IPS-NIHi11 (cell line): ENCODE measurements around the gene BRPF1.

Experiments
- DNase-seq: peaks from one replicate; pipeline ENCODE4 v3.0.0; 2012; ENCODE audit warnings: mixed read lengths, low spot score

The BRPF1 gene, protein sequence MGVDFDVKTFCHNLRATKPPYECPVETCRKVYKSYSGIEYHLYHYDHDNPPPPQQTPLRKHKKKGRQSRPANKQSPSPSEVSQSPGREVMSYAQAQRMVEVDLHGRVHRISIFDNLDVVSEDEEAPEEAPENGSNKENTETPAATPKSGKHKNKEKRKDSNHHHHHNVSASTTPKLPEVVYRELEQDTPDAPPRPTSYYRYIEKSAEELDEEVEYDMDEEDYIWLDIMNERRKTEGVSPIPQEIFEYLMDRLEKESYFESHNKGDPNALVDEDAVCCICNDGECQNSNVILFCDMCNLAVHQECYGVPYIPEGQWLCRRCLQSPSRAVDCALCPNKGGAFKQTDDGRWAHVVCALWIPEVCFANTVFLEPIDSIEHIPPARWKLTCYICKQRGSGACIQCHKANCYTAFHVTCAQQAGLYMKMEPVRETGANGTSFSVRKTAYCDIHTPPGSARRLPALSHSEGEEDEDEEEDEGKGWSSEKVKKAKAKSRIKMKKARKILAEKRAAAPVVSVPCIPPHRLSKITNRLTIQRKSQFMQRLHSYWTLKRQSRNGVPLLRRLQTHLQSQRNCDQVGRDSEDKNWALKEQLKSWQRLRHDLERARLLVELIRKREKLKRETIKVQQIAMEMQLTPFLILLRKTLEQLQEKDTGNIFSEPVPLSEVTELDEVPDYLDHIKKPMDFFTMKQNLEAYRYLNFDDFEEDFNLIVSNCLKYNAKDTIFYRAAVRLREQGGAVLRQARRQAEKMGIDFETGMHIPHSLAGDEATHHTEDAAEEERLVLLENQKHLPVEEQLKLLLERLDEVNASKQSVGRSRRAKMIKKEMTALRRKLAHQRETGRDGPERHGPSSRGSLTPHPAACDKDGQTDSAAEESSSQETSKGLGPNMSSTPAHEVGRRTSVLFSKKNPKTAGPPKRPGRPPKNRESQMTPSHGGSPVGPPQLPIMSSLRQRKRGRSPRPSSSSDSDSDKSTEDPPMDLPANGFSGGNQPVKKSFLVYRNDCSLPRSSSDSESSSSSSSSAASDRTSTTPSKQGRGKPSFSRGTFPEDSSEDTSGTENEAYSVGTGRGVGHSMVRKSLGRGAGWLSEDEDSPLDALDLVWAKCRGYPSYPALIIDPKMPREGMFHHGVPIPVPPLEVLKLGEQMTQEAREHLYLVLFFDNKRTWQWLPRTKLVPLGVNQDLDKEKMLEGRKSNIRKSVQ (N-terminal part only)

GRCh38 chr3:9731206-9732079 lies at the start of gene BRPF1:
Gene BRPF1, plus strand, starts transcription at chr3:9731735. Its CDS starts 2,406 bp downstream, at chr3:9734141.
- peak; percentile 99 for DNase-seq

- no peak for DNase-seq
Observed at GRCh38 chr3:9682096-9682495, 49.4 kb upstream of the BRPF1 start.

- DNase-seq, result no peak
Observed at GRCh38 chr3:9683426-9683825, 48.1 kb upstream of the BRPF1 start.

- no peak for DNase-seq
Observed at GRCh38 chr3:9685216-9686049, 46.1 kb upstream of the BRPF1 start.

DNA sequence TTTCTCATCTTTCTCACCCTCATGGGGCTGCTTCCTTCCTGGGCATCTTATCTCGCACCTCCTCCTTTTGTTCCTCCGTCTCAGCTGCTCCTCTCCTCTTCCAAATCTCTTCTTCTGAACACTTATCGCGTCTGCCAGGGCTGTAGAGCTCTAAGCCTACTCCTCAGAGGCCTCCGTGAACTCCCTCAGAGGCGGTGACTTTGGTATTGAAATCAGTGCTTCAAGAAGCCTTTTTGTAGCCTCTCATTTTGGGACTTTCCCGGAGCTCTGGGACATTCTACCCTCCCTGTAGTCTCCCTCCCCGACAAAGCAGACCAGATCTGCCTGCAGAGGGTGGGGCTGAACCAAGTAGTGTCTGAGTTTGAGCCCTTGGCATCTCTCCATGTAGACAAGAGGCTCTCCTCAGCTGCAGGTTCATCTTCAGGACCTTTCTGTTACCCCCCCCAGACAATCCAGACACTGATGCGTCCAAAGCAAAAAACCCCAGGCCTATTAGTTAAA lies 45.4 kb upstream of the BRPF1 start:
- no peak for DNase-seq

- DNase-seq, result no peak
Observed at GRCh38 chr3:9686703-9687102, 44.8 kb upstream of the BRPF1 start.

DNA sequence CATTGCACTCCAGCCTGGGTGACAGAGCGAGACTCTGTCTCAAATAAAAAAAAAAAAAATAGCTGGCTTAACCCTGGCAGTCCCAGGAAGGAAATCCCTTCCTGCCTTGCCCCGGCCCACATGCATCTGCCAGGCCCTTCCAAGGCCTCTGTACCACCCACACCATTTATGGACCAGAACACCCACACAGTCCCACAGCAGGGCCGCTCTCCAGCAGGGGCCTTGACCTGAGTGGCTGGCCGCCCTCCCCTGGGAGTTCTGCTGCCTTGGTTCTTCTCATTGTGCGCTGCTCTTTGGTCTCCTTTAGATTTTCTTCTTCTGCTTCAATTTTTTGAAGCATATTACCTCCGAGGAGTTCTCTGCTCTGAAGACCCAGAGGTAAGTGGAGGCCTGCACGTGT lies 44.0 kb upstream of the BRPF1 start:
- no peak for DNase-seq

GRCh38 chr3:9688961-9689360 lies 42.6 kb upstream of the BRPF1 start:
- DNase-seq, result no peak

- DNase-seq, result no peak
Observed at GRCh38 chr3:9689757-9690156, 41.8 kb upstream of the BRPF1 start.

GRCh38 chr3:9690451-9691450 lies 40.8 kb upstream of the BRPF1 start:
- DNase-seq, result no peak

DNA sequence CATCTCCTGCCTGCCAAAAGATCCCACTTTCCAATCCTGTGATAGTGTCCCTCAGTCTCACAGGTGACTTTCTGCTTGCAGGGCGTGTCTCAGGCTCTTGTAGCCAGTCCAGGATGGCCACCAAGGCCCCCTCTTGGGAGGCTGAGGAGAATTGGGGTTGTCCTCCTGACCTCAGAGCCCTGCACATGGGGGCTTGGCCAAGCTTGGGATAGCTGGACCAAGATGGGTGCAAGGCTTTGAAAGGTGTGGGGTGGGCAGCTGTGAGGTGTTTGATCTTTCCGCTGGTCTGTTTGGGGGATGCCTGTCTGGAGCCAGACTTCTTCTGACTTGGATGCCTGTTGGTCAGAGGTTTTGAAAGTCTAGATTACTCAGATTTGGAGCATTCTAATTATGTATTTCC lies 39.9 kb upstream of the BRPF1 start:
- DNase-seq, result no peak

DNA sequence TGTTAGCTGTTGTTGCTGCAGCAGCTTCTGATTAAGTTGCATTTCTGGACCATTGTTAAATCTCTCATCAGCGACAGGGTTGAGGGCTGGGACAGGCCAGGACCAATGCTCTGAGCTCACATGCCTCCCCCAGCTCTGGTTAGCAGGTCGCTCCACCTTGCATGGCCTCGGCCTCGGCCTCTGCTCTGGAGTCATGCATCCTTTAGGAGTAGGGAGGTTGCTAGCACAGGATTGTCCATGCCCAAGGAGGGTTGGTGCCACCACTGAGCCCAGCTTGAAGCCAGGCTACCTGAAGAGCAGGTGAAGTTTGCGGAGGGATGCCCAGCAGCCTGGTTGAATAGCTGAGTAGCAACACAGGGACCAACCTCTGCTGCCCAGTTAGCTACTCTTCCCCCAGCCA lies 39.1 kb upstream of the BRPF1 start:
- no peak for DNase-seq

DNA sequence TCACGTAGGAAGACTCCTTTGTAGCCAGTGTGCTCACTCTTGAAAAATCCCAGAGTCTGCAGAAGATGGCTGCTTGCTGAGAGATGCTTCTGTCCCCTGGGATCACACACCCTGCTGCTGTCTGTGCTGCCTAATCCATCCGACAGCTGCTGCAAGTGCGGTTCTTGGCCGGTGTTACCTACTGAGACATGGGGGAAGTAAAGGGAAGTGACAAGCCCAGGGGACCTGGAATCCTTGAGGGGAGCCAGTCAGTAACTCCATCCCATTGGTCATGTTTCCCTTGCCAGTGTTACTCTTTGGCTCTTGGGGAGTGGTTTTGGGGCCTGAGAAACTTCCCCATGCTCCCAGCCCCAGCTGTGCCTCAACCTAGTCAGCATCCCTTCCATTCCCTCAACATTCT lies 36.2 kb upstream of the BRPF1 start:
- no peak for DNase-seq

- no peak for DNase-seq
Observed at GRCh38 chr3:9695746-9696145, 35.8 kb upstream of the BRPF1 start.

GRCh38 chr3:9696480-9697220 lies 34.9 kb upstream of the BRPF1 start:
- no peak for DNase-seq

DNA sequence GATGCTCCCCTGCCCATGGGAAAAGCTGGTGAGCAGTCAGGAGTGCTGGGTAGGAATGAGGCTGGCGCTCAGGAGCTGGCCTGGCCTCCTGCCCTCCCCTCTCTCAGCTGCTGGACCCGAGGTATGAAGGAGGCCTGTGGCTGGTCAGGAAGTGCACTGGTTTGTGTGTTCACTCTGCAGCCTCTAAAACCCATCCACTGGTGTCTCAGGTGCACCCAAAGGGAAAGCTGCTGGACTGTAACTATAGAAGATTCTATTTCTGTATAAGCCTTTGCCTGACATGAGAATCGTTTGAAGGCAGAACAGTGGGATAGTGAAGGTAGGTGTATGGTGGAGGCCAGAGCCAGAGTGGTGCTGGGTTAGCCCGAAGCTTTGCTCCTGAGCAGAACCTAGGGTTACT lies 33.6 kb upstream of the BRPF1 start:
- DNase-seq, result no peak

- no peak for DNase-seq
Observed at GRCh38 chr3:9698293-9698692, 33.2 kb upstream of the BRPF1 start.

DNA sequence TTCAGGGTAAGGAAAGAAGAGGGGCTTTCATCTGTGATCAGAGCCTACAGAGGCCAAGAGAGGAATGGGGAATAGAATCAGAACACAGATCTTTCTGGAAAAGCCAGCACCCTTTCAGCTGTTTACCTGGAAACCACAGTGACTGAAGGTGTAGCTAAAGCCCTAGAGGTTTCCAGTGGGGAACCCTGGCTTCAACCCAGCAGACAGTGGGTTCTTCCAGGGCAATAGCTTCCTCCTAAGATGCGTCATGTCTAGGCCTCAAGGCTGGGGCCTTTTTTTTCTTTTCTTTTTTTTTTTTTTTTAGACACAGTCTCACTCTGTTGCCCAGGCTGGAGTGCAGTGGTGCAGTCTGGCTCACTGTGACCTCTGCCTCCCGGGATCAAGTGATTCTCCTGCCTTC lies 31.0 kb upstream of the BRPF1 start:
- no peak for DNase-seq
